Pancreas (tissue), 10 donors: ENCODE measurements around the gene XIRP1. TPM values are rescaled to one million over a fixed set of nuclear protein-coding genes. Genes with fewer than 3 reads are reported as not detected.
"Not testable (repeated sequence)": the region's sequence is repeated elsewhere in the genome, so short reads cannot be mapped to it uniquely, and the experiment has no call there.

ENCODE experiments used
- ATAC-seq, 4 donors: fragments of 200-7000 bp; cut with Tn5 transposase; one replicate each; pipeline versions ENCODE4 v1.8.0 to v1.9.1; 2020; ENCODE audit warnings: mild to moderate bottlenecking in 4 of 4, moderate library complexity in 4 of 4
- DNase-seq, 6 donors: peaks; one replicate each; pipeline ENCODE4 v3.0.0-alpha.2; 2020
- FAIRE-seq: peaks from 2 replicates; lab custom pipeline; 2012; peaks lifted over from hg19 to GRCh38; lab: Jason Lieb, UNC
- H3K27ac ChIP-seq, 4 donors: fragments of 200-600 bp; sonication (generic); 1 replicate in 3 of 4; 2 replicates in 1 of 4; pipeline versions ENCODE4 v1.5.0 to v1.8.0; 2020
- H3K27me3 ChIP-seq, 4 donors: fragments of 200-600 bp; one replicate each; pipeline ENCODE4 v1.8.0; 2021
- H3K36me3 ChIP-seq, 3 donors: fragments of 200-600 bp; sonication (generic) in 1 of 3; one replicate each; pipeline versions ENCODE4 v1.5.0 to v1.8.0; 2020 to 2021
- H3K4me1 ChIP-seq, 3 donors: fragments of 200-600 bp; one replicate each; pipeline ENCODE4 v1.8.0; 2021
- H3K4me3 ChIP-seq, 4 donors: fragments of 200-600 bp; sonication (generic) in 2 of 4; one replicate each; pipeline versions ENCODE4 v1.5.0 to v1.8.0; 2020 to 2021
- H3K9me3 ChIP-seq, 4 donors: fragments of 200-600 bp; one replicate each; pipeline ENCODE4 v1.8.0; 2021
- CTCF ChIP-seq, 4 donors: fragments of 200-600 bp; sonication (generic) in 3 of 4; IDR thresholded peaks; one replicate each; pipeline versions ENCODE4 v1.5.0 to v1.8.0; 2021; ENCODE audit warnings: antibody characterized with exemption in 4 of 4
- WGBS, 2 donors: extraction: QIAGEN DNeasy Blood & Tissue Kit; methylation state at CpG; one replicate each; pipeline ENCODE4 v1.1.7; 2013; 5-methylcytosine and 5-hydroxymethylcytosine counted together
- intact Hi-C, 3 donors: fragments of 100-400 bp; cut with DNase I; formaldehyde crosslinking; loops; one replicate each; pipeline versions ENCODE4 v1.11.1 to v1.14.2; 2022
- polyA plus RNA-seq, 2 donors: library from polyadenylated mRNA; stranded (reverse); fragments of 200-250 nt; gene quantifications; one replicate each; pipeline ENCODE4 v1.2.3, GENCODE V29; 2013
- total RNA-seq, 6 donors: library from RNA; stranded (reverse); fragmentation: NEBNext Ultra II Directional in 4 of 6; extraction: Animal tissue kit (Norgen Biotek cat#: 25700) in 4 of 6; gene quantifications; one replicate each; pipeline versions ENCODE4 v1.2.1 to v1.2.4, GENCODE V29; 2021 to 2023
- donor health status: healthy with polysubstance abuse.
- donor health status: DM: no; HTN: no; CAD: no; lungs with moderate emphysema.
- donor health status: DM: no; HTN: no; CAD: no.
- donor health status: control.
- donor health status: control.
- donor health status: Bipolar disorder and iron deficiency.
- donor health status: DM: yes; HTN: yes; CAD: no.
- donor health status: DM: no; HTN: no; CAD: no.
- donor health status: DM: no; HTN: no; CAD: no.
- donor health status: DM: yes; HTN: yes; CAD: no.

Gene XIRP1
- total and polyA plus RNA-seq, 8 donors, result 0.08 to 0.43 (median 0.12) TPM; not detected in 4

GRCh38 chr3:39230453-39230852 is 38.1 kb upstream of the XIRP1 start:
- ATAC-seq (no peak), FAIRE-seq (no peak), DNase-seq (no peak)
- Histone ChIP-seq H3K36me3 (no peaks in the 10 kb centered on the region), H3K4me1 (no peaks in the 10 kb centered on the region), H3K27ac (no peak overlapping the region), H3K9me3 (no peaks in the 10 kb centered on the region), H3K4me3 (no peak overlapping the region), H3K27me3 (no peaks in the 10 kb centered on the region)
- 65 to 73% methylated on average over 1 of the region's 1 CpG for WGBS, 2 donors
- TF ChIP-seq CTCF (IDR thresholded peaks at IDR 0.05), result no peak
- intact Hi-C loops, result no loop called here

DNA sequence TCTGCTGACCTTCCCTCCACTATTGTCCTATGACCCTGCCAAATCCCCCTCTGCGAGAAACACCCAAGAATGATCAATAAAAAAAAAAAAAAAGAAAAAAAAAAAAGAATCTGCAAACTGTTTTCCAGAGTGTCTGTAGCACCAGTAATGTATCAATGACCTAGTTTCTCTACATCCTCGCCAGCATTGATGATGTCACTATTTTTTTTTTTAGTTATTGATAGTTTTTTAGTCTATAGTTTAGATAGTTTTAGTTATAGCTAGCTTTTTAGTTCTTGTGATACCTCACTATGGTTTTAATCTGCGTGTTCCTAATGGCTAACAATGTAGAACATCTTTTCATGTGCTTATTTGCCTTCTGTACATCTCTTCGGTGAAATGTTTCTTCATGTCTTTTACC is 36.1 kb upstream of the XIRP1 start:
- no peak for ATAC-seq
- DNase-seq, result no peak
- Histone ChIP-seq H3K27ac (no peak overlapping the region), H3K36me3 (no peaks in the 10 kb centered on the region), H3K4me1 (no peaks in the 10 kb centered on the region), H3K9me3 (no peaks in the 10 kb centered on the region), H3K4me3 (no peak overlapping the region), H3K27me3 (no peaks in the 10 kb centered on the region)
- no peak for FAIRE-seq
- 77 to 88% methylated on average over 3 of the region's 4 CpGs for WGBS, 2 donors
- intact Hi-C loops, result no loop called here
- no peak for TF ChIP-seq CTCF (IDR thresholded peaks at IDR 0.05)

- H3K36me3 ChIP-seq, FAIRE-seq, ATAC-seq, H3K27ac ChIP-seq, intact Hi-C loops, H3K4me1 ChIP-seq, H3K27me3 ChIP-seq, H3K4me3 ChIP-seq, DNase-seq, H3K9me3 ChIP-seq: not testable (repeated sequence)
- WGBS, 2 donors, result 92 to 95% methylated on average over 14 to 31 of the region's 32 CpGs
Observed at GRCh38 chr3:39227596-39227995, 35.2 kb upstream of the XIRP1 start.

GRCh38 chr3:39226106-39226741 is 33.8 kb upstream of the XIRP1 start:
- 58 to 59% methylated on average over 3 of the region's 3 CpGs for WGBS, 2 donors

DNA sequence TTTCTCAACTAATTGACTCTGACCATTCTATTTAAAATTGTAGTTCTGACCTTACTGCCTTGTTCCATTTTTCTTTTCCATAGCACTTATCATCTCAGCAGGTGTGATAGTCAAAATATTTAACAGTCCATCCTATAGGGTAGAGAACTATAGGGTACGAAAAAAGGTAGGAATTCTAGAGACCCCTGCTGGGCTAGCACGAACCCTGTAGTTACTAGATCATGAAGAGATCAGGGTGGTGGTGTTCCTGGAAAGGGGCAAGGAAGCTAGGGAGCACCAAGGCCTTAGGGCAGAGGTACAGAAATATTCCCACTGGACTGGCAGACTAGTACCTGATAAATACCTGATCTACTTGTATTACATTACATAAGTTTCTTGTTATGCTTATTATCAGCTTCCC is 31.9 kb upstream of the XIRP1 start:
- DNase-seq (no peak), FAIRE-seq (no peak), ATAC-seq (no peak)
- H3K27me3 ChIP-seq, result no peaks in the 10 kb centered on the region
- no peak overlapping the region for H3K27ac ChIP-seq
- no peak for TF ChIP-seq CTCF (IDR thresholded peaks at IDR 0.05)
- H3K9me3 ChIP-seq, result no peaks in the 10 kb centered on the region
- intact Hi-C loops, result no loop called here
- 72 to 85% methylated on average over 2 of the region's 2 CpGs for WGBS, 2 donors
- no peak overlapping the region for H3K4me3 ChIP-seq
- H3K36me3 ChIP-seq, result no peaks in the 10 kb centered on the region
- no peaks in the 10 kb centered on the region for H3K4me1 ChIP-seq

More at GRCh38 chr3:39226106-39226741, 33.8 kb upstream of the XIRP1 start:
- no peaks in the 10 kb centered on the region for H3K27me3 ChIP-seq
- H3K4me3 ChIP-seq, result no peak overlapping the region
- H3K4me1 ChIP-seq, result no peaks in the 10 kb centered on the region
- H3K9me3 ChIP-seq, result no peaks in the 10 kb centered on the region
- FAIRE-seq (no peak), DNase-seq (no peak), ATAC-seq (no peak)
- intact Hi-C loops, result no loop called here
- H3K27ac ChIP-seq, result no peak overlapping the region
- no peak for TF ChIP-seq CTCF (IDR thresholded peaks at IDR 0.05)
- no peaks in the 10 kb centered on the region for H3K36me3 ChIP-seq
